GM18520 (cell line): Measurements from ENCODE around the gene TTC3.
"Not testable (repeated sequence)": the region's sequence is repeated elsewhere in the genome, so short reads cannot be mapped to it uniquely, and the experiment has no call there.

Experiments
- ATAC-seq: cut with Tn5 transposase; IDR thresholded peaks from one replicate; pipeline ENCODE4 v1.9.1; 2021; ENCODE audit not compliant: unreplicated experiment

TTC3 gene

DNA sequence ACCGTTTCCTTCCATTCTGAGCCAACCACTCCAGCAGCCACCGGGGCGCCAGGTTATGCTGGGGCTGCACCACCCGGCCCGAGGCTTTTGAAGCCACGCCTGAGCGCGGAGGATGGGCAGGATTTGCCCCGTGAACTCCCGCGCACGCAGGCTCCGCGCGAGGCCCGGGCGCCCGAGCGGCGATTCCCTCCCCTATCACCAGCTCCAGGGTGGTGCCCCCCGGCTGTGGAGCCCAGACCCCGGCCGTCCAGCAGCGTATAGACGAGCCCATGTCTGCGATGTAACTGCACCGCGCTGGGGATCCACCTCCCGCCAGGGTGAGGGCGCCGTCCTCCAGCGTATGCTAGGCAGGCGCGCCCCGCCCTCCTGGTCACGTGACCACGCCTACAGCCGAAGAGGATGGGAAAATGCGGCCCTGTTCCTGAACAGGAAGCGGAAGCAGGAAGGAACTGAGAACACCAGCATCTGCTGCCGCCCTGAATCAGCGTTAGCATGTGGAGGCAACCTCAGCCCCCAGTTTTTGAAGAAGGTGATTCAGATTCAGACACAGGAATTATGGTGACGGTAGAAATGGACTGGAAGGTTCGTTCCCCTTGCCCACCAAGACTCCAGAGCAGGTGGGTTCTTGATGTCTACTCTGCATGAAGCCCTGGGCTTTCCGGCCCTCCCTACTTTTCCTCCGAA is 148.1 kb downstream of the TTC3 start:
- peak; percentile 87 for ATAC-seq

- not testable (repeated sequence) for ATAC-seq
These were observed 149.2 kb downstream of the TTC3 start for GRCh38 chr21:37222248-37222647.

DNA sequence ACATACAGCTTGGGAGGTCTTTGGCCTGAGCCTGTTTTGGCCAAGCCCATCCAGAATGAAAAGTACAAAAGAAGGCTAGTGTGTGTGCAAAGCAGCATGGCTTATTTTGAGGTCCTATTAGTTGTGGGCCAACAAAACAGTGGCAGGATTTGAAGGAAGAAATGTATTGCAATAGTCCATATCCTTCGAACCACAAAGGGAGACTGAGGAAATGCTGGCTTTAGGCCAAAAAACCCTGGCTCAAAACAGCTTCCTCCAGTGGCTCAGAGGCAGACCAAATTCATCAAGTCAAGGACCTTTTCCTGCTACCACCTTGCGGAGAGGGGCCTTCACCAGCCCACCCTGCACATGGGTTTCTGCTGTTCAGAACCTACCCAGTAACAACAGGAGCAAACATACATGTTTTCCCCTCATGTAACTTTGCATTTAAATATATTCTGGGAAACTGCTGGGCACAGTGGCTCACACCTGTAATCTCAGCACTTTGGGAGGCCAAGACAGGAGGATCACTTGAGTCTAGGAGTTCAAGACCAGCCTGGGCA is 150.8 kb downstream of the TTC3 start:
- no peak for ATAC-seq

- no peak for ATAC-seq
These were observed 152.1 kb downstream of the TTC3 start for GRCh38 chr21:37224861-37225839.

- no peak for ATAC-seq
These were observed 153.2 kb downstream of the TTC3 start for GRCh38 chr21:37226041-37226920.

GRCh38 chr21:37227071-37228002 is 154.3 kb downstream of the TTC3 start:
- ATAC-seq = no peak

DNA sequence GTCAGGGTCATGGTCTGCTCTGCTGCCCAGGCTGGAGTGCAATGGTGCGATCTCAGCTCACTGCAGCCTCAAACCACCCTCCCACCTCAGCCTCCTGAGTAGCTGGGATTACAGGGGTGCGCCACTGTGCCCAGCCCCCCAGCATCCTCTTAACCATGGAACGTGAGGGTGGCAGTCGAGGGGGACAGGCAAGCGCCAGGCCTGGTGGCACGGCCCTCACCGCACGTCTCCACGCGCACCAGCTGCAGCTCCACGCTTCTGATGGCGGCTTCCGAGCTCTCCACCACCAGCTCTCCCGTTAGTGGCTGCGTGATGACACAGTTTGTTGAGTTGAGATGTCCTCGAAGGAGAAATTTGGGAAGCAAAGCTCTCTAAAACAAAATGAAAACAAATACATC is 154.9 kb downstream of the TTC3 start:
- no peak for ATAC-seq

- no peak for ATAC-seq
These were observed 157.7 kb downstream of the TTC3 start for GRCh38 chr21:37230632-37231248.

- no peak for ATAC-seq
These were observed 158.2 kb downstream of the TTC3 start for GRCh38 chr21:37231249-37231645.

GRCh38 chr21:37231671-37232070 is 158.6 kb downstream of the TTC3 start:
- ATAC-seq = no peak

GRCh38 chr21:37232274-37233018 is 159.4 kb downstream of the TTC3 start:
- ATAC-seq = no peak

DNA sequence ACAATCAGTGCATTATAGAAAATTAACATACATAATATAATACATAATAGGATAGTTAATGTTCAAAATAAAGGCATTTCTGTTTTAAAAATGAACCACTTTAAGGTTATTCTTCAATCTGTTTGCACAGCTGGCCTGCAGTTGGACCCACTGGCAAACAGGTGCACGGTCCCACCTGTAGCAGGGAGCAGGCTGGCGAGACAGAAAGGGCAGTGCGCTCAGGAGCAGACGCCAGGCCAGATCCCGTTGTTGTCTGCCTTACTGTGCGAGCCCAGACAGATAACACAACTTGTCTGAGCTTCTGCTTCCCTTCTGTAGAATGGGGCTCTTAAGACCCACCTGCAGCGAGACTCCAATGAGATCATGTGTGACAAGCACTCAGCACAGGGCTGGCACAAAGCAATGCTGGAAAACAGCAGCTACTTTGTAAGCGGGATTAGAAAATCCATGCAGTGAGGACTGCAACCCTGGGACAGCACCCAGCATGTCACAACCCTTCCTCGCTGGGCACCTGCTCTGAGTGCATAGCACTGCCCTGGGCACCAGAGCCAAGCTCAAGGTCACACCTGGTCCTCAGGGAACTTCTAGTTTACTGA is 160.6 kb downstream of the TTC3 start:
- no peak for ATAC-seq

- no peak for ATAC-seq
These were observed 164.3 kb downstream of the TTC3 start for GRCh38 chr21:37237346-37237745.

DNA sequence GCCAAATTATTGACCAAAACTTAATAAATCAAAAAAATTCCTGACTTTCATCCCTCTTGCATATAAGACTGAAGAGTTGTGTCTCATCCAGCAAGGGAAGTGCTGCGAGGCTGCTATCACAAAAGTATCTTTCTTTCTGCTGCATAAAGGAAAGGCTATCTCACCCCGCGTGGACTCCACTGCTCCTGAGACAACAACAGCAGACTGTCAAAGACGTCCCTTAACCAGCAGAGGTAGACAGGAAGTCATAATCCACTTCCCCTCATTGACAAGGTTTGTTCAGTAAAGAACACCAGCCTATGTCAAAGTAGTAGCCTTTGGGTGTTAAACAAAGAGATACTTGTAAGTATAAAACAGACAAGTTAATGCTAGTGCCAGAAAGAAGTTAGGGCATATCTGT is 164.7 kb downstream of the TTC3 start:
- no peak for ATAC-seq

DNA sequence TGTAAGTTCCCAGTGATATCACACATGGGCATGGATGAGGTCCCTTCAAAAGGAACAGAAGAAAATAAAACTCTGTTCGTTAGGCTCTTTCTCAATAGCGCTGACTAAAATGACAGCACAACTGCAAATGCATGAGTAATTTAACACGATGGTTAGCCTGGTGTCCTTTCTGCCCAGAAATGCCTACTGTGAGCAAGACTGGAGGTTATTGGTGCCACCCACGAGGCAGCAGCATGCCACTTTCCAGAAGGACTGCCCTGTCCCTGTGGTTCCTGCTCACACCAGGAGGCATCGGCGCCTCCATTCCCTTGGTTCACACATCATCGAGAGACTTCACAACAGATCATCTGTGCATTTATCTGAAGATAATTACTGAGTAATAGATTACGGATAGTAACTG is 167.9 kb downstream of the TTC3 start:
- ATAC-seq = no peak

- no peak for ATAC-seq
These were observed 168.4 kb downstream of the TTC3 start for GRCh38 chr21:37241426-37241825.

- no peak for ATAC-seq
These were observed 170.9 kb downstream of the TTC3 start for GRCh38 chr21:37243961-37244360.

- ATAC-seq = no peak
These were observed 171.5 kb downstream of the TTC3 start for GRCh38 chr21:37244501-37245095.
